ENCODE results near the gene MDP1.
A peak's percentile ranks its signal among the peaks of the same experiment; 100 is the strongest.

Gene MDP1

GRCh38 chr14:24179294-24179960 lies 36.4 kb downstream of the MDP1 start:
- no peak for DNase-seq

GRCh38 chr14:24178399-24179178 lies 37.3 kb downstream of the MDP1 start:
- DNase-seq = no peak

GRCh38 chr14:24177891-24178290 lies 38.0 kb downstream of the MDP1 start:
- DNase-seq = no peak

DNA sequence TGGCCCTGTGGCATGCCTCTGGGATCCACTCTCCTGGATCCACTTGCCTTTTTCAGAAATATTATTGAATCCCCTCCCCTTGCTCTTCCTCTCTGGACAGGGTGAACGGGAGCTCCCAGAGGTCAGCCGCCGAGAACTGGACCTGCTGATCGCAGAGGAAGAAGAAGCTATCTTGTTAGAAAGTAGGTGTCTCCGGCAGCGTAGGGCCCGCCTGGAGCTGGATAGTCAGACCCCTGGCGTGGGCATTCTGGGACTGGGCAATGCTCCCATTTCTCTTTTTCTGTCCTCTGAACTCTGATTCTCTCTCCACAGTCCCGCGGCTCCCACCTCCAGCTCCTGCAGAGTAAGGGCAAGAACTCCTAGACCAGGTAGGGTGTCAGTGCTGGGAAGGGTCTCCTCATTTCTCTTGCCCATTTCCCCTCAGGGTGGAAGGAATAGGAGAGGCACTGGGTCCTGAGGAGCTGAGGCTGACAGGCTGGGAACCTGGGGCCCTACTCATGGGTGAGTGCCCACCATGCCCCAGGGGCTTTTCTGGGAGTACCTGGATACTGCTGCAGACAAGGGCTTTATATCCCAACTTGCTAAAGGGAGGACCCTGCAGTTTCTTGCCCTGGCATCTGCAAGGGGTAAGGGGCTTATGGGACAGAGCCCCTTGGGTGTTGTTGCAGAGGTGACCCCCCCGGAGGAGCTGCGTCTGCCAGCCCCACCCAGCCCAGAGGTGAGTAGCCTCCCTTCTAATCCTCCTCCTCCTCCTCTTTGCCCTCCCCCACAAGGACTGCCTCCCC lies 38.6 kb downstream of the MDP1 start:
- no peak for DNase-seq

DNA sequence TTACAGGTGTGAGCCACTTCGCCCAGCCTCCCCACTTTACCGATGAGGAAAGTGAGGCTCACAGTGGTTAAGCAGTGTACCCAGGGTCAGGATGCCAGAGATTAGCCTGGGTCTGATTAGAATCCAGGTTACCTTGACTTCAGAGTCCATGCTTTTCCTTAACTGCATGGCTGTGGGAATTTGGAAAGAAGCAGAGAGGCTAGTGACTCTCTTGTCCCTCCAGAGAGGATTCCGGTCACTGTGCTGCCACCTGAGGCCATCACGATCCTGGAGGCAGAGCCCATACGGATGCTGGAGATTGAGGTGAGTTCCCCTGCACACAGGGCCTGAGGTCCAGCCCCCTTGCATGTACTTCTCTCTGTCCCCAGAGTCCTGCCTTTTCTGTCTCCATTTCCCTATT lies 39.3 kb downstream of the MDP1 start:
- no peak for DNase-seq

DNA sequence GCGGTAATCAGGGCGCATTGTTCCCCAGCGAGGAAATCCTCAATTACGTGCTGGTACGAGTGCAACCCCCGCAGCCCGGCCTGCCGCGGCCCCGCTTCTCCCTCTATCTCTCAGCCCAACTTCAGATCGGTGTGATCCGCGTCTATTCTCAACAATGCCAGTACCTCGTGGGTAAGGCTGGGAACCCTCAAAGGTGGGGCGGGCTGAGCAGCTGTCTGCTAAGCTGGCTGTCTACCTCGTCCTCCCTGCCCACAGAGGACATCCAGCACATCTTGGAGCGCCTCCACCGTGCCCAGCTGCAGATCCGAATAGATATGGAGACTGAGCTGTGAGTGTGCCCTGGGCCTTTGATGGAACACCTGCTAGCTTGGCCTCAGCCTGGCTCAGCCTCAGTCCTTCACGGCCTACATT lies 43.0 kb downstream of the MDP1 start:
- no peak for DNase-seq

- DNase-seq = no peak
Observed at GRCh38 chr14:24172261-24172860, 43.5 kb downstream of the MDP1 start.

DNA sequence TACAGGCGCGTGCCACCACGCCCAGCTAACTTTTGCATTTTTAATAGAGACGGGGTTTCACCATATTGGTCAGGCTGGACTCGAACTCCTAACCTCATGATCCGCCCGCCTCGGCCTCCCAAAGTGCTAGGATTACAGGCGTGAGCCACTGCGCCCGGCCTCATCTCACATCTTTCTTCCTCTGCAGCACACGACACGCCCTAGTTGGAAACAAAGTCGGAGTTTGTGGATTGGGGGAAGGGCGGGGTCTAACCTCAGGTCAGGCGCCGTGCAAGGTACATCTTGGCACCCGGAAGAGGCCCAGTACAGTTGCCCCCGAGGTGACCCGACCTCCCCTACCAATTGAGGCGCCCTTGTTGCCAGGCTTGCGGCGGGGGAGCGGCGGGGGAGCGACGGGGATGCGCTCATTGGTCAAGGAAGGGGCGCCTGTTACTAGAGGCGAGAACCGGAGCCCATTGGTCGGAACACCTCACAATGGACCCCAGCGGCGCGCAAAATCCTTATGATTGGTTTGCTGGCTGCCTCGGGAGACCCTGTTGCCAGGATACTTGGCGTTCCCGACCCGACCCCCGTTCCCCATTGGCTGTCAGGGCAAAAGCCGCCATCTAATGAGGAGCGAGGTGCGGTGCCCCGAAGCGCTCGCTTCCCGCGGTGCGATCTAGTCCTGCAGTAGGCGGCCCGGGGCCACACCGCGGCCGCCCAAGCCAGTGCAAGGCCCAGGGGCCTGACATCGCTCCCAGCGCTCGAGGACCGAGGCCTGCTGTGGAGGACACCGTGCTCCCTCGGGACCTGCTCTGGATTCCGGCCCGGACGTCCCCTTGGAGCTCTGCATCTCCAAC lies 44.2 kb downstream of the MDP1 start, which contains the start of gene REC8:
Gene REC8, plus strand, starts transcription at position 659 of the 839 bp plus-strand sequence. CDS start 473 bp downstream, outside the sequence.
- peak; percentile 80 for DNase-seq

GRCh38 chr14:24167469-24168114 lies 48.3 kb downstream of the MDP1 start:
- DNase-seq = no peak

DNA sequence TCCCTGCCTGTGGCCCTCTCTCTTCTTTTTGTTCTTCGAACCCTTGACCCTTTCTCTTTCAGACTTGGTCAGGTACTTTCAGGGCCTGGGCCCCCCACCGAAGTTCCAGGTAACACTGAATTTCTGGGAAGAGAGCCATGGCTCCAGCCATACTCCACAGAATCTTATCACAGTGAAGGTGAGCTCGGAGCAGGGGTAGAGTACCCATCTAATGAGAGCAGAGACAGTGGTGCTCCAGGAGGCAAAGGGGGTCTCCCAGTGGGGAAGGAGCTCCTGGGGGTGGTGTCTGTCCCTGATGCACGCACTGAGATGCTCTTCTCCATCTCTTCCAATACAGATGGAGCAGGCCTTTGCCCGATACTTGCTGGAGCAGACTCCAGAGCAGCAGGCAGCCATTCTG lies 50.1 kb downstream of the MDP1 start:
- DNase-seq = no peak

DNA sequence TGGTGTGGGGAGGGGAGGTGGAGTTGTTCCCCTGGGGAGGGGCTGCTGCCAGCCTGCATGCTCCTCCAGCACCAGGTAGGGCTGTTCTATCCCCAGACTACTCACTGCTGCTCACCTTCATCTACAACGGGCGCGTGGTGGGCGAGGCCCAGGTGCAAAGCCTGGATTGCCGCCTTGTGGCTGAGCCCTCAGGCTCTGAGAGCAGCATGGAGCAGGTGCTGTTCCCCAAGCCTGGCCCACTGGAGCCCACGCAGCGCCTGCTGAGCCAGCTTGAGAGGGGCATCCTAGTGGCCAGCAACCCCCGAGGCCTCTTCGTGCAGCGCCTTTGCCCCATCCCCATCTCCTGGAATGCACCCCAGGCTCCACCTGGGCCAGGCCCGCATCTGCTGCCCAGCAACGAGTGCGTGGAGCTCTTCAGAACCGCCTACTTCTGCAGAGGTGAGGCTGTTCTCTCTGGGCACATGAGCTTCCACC lies 51.3 kb downstream of the MDP1 start:
- no peak for DNase-seq
